GM19240 (cell line): ENCODE measurements around the gene AKT1.
"Not testable (repeated sequence)": the region's sequence is repeated elsewhere in the genome, so short reads cannot be mapped to it uniquely, and the experiment has no call there.

Source experiments
- DNase-seq: peaks from one replicate; pipeline ENCODE4 v3.0.0; 2011; ENCODE audit warnings: low spot score; ENCODE audit not compliant: insufficient read length

Gene AKT1

DNA sequence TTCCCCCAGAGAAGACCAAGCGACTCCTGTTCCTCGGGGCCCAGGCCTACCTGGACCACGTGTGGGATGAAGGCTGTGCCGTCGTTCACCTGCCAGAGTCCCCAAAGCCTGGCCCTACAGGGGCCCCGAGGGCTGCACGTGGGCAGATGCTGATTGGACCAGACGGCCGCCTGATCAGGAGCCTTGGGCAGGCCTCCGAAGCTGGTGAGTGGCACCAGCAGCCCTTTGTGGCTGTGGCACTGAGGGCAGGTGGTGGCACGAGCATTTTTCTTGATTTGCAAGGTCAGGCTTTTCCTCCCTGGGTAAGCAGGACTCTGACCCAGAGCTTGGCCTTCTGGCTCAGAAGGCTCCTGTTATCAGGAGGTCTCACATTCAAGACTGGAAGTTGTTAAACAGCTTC is 39.9 kb downstream of the AKT1 start:
- DNase-seq = no peak

DNA sequence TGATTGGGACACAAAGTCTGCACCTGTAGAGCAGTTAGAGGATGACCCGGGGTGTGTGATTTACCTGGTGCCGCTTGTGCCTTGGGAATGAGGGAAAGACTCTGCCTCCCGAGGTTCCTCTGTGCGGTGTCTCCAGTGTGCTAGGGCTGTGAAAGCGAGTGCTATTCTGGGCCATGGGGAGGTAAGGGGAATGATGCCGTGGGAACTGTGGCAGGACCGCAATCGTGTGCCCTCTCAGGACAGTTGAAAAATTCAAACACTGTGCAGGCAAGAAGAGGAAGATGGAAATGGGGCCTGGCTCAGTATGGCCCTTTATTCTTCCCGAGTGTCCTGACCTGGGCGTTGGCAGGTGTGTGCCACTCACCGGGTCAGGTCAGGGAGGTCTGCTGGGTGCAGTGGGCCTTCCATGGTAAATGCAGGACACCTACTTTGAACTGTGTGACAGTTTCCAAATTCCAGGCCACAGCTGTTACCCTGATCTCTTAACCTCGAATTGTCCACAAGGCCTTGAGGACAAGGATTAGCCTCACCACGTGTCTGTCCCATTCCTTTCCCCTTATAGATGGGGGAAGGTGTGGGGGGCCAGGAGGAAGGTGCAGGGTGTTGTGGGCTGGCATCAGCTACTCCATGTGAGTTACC is 41.2 kb downstream of the AKT1 start:
- no peak for DNase-seq

DNA sequence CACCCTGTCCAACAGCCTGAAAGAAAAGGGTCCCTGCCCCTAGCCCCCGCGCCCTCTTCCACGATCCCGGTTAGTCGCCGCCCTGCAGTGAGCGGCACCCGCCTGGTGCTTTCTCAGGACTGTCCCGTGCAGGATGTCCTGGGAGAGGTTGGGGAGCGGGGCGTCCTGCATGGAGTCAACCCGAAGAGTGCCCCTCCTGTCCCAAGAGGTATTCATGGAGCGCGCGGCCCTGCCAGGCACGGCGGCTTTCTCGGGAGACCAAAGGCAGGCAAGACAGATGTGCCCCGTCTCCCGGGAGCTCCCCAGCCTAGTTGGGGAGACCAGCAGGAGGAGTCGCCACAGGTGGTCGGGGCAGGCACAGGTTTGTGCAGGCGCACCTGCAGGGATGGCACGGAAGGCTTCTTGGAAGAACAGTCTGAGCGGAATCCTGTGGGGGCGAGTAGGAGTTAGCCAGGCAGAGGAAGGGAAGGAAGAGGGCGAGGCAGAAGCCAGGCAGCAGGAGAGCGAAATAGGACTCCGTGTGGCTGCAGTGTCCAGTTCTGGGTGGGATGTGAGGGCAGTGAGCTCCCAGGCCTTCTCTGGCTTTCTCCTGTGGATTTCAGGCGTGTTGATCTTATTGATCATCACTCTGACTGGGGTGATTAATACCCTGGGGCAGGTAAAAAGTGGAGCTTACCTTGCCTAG is 41.9 kb downstream of the AKT1 start:
- DNase-seq = no peak

DNA sequence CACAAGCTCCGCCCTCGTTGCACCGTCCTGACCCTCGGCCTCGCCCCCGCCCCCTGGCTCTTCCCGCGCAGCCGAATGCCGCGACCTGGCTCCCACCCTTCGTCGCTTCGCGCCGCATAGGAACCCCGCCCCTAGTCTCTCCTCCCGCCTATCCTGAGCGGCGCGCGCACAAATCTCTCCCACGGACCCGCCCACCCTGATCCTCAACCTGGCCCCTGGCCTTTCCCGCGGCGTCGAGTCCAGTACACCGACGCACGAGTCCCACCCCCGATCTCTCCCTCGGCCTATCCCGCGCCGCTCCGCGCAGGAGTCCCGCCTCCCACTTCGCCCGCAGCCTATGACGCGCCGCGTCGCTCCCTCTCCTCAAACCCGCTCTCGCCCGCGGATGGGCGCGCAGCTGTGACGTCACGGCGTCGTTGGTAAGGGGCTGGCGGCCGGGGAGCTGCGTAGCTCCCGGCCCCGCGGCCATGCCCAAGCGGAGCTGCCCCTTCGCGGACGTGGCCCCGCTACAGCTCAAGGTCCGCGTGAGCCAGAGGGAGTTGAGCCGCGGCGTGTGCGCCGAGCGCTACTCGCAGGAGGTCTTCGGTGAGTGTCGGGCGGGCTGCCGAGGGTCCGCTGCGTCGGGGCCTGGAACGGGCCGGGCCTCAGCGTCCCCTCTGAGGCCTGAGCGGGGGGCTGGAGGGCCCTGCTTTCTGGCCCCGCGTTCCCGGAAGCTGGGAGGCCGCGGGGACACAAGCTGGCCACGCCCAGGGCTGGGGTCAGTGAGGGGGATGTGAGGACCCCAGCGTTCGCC is 42.6 kb downstream of the AKT1 start, which contains the start of gene SIVA1:
SIVA1 (plus strand) TSS at position 413 of the 793 bp plus-strand sequence; CDS start at position 468, 55 bp downstream.
- peak; percentile 98 for DNase-seq

DNA sequence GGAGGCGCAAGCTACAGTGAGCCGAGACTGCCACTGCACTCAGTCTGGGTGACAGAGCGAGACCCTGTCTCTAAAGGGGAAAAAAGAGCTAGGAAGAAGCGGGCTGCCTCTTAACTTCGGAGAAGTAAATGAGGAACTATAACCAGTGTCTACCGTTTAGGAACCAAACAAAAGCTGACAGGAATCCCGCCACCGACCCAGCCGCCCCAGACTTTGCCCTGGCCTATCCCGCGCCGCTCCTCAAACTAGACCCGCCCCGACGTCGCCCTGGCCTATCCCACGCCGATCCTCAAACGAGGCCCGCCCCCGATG is 43.2 kb downstream of the AKT1 start:
- peak; percentile 97 for DNase-seq

DNA sequence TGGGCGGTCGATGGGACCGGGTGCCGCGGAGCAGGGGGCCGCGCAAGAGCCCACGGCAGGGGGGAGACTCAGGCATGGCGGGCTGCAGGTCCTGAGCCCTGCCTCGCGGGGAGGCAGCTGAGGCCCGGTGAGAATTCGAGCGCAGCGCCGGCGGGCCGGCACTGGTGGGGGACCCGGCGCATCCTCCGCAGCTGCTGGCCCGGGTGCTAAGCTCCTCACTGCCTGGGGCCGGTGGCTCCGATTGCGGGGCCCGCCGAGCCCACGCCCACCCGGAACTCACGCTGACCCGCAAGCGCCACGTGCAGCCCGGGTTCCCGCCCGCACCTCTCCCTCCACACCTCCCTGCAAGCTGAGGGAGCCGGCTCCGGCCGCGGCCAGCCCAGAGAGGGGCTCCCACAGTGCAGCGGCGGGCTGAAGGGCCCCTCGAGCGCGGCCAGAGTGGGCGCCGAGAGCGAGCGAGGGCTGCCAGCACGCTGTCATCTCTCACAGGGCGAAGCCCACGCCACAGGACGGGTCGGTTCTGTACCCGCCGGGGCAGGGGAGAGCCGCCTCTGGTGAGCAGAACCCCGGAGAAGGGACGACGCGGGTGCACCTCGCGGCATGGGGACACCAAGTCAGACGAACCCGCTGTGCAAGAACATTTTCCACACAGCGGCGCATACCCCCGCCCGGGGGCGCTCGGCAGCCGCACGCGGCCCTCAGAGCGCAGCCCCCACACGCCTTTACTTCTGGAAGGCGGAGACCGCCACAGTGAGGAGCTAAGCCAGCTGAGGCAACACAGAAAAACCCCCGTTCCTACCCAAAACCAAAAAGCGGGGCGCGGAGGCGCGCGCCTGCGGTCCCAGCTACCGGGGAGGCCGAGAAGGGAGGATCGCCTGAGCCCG is 43.8 kb downstream of the AKT1 start:
- DNase-seq = no peak

DNA sequence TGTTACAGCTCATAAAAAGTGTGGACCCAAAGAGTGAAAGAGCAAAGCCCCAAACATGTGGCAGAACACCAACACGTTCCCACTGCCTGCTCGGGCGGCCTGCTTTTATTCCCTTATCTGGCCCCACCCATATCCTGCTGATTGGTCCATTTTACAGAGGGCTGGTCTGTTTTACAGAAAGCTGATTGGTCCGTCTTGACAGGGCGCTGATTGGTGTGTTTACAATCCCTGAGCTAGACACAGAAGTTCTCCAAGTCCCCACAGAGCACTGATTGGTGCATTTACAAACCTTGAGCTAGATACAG is 44.8 kb downstream of the AKT1 start:
- DNase-seq = not testable (repeated sequence)

DNA sequence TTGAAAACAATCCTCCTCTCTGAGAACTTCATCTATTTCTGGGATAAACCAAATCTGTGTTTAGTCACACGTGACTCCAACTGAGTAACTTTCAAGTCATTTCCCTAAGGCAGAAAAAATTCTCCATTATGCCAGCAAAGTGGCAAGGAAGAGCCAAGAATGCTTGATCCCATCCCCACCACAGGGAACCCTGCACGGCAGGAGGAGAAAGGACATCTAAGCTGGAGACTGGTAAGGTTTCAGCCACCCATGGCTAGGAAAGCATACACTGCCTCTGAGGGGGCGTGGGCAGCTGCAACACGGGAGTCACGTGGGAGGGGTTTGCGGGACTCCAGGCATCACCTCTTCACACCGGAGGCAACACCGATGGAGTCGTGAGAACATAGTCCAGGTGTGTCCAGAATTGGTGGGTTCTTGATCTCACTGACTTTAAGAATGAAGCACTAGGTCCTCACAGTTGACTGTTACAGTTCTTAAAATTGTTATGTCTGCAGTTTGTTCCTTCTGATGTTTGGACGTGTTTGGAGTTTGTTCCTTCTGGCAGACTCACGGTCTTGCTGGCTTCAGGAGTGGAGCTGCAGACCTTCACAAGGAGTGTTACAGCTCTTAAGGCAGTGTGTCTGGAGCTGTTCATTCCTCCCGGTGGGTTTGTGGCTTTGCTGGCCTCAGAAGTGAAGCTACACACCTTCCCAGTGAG is 45.3 kb downstream of the AKT1 start:
- DNase-seq = no peak

DNA sequence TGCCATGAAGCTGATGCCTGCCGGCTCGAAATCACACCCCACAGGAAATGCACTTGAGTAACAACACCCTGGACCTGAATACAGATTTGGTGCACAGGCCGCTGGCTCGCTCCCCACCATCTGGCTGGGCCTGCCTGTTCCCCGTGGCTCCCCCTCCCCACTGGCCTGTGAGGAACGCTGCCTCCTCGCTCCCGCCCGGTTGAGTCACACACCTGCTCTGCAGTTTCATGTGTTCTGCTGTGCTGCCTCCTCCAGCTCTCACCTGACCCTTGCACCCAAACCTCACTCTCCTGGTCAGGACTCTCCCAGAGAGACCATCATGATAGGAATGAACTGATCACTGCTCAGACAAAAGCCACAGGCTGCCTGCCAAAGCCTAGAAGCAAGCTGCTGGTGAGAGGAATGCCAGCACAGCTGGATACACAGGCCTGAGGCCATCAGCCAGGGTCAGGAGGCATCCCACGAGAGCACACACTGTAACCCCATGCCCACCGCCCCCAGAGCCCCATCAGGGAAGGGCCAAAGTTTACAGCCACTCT is 46.4 kb downstream of the AKT1 start:
- DNase-seq = no peak

DNA sequence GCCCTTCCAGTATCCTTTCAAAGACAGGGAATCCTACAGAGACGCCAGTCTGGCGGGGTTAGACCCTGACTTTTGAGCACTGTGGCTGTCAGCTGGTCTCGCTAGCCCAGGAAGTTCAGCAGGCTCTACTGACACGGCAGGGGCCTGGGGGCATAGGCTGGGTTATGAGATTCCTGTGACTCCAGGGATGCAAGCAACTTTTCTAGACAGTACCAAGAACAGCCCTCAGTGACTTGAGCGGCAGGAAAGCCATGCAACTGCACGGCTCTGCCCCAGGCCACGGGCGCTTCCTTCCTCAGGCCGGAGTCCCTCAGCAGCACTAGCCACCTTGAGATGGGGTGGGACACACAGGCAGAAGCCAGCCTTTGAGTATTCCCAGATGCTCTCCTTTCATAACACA is 47.7 kb downstream of the AKT1 start:
- DNase-seq = no peak

DNA sequence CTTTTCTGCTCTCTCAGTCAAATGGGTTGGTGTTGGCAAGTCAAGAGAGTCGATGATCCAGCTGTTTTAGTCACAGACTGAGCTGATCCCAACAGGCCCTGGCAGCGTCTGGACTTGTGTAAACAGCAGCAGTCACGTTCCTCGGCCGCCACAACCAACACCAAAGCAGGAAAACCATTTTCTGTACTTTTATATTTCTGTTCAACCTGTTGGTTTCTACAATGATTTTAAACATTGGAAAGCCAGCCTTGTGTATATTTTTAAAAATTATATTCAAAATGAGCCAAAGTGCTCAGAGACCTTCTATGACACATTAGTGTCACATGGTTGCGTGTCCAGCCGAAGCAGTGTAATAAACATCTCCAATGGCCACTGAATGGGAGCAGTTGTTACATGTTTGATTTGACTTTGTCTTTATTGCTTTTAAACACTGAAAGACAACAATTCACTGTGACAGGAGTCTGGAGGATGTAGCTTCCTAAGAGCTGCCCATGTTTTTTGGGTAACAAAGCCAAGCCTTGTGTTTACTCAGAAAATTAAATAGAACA is 48.5 kb downstream of the AKT1 start:
- DNase-seq = no peak

DNA sequence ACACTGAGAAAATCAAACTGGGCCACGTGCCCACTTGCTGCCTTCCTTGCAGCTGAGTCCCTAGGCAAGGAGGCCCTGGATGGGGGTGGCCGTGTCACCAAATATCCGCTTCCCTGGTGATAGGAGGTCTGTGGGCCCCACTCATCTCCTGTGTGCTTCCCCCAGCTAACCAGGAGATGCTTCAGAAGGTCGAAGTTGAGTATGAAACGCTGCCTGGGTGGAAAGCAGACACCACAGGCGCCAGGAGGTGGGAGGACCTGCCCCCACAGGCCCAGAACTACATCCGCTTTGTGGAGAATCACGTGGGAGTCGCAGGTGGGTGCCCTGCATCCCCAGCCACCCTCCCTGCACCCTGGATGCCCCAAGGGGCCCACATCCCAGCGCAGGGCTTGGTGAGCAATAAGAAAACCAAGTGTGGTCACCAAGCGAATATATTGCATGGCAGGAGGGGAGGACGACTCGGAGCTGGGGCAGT is 49.4 kb downstream of the AKT1 start:
- DNase-seq = no peak

DNA sequence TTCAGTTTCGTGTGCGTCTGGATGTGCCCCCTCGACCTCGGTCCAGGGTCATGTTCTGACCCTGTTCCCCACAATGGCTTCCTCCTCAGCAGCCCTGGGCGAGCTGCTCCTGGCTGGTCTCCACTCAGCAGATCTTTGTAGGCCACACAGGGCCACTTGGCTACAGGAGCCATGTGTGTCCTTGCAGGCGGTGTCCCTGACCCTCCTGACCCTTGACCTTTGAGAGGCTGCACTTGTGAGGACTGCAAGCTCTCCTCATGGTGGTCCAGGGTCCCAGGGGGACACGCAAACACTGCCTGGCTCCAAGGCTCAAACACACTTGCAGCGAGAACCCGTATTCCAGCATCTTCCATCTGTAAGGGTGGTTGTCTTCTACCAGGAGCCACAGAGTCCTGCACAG is 50.1 kb downstream of the AKT1 start:
- DNase-seq = no peak

DNA sequence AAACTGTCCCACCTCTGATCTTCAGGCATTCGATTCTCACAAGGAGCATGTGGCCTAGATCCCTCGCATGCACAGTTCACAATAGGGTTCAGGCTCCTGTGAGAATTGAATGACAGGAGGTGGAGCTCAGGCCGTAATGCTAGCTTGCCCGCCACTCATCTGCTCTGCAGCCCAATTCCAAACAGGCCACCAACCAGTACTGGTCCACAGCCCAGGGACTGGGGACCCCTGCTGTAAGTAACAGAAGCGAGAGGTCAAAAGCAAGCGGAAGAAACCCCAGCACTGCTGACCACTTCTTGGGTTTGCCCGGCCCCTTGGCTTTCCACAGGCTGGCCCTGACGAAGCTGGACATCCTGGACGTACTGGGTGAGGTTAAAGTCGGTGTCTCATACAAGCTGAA is 51.1 kb downstream of the AKT1 start:
- no peak for DNase-seq

DNA sequence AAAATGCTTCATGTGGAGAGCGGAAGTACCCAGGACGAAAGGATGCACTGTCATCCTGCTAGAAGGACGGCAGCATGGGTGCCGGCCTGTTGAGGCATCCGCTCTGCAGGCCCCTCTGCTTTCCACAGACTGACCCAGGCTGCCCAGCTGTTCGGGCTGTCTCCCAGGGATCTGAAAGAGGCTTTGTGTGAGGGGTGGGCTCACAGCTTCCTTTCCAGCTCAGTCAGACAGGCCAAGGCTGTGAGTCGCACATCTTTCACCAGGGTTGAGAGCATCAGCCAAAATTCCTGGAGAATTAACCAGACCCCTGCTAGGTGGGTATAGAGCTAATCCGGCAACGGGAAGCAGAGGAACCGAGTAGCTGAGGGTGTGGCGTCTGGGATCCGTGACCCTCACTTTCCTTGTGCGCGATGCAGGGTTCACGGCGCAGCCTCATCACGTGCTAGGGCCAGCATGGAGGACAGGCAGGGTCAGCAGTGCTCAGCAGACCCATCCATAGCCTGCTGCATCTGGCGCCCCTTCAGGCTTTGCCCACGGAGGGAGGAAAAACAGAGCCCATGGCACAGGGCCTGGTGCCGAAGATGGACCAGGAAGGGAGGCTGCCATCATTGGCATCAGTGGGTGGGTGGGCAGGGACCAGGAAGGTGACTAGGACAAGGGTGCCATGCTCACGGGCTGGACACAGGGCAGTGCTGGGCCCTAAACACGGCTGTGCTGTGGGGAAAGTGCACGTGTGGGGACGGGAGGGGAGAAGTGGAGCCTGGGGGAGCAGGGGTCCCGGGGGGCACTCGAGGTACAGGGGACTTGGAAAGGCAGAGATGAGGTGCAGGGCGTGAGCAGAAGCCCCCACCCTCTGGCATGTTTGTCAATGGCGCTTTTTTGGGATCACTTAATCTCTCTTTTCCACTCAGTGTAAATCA is 51.8 kb downstream of the AKT1 start:
- no peak for DNase-seq

DNA sequence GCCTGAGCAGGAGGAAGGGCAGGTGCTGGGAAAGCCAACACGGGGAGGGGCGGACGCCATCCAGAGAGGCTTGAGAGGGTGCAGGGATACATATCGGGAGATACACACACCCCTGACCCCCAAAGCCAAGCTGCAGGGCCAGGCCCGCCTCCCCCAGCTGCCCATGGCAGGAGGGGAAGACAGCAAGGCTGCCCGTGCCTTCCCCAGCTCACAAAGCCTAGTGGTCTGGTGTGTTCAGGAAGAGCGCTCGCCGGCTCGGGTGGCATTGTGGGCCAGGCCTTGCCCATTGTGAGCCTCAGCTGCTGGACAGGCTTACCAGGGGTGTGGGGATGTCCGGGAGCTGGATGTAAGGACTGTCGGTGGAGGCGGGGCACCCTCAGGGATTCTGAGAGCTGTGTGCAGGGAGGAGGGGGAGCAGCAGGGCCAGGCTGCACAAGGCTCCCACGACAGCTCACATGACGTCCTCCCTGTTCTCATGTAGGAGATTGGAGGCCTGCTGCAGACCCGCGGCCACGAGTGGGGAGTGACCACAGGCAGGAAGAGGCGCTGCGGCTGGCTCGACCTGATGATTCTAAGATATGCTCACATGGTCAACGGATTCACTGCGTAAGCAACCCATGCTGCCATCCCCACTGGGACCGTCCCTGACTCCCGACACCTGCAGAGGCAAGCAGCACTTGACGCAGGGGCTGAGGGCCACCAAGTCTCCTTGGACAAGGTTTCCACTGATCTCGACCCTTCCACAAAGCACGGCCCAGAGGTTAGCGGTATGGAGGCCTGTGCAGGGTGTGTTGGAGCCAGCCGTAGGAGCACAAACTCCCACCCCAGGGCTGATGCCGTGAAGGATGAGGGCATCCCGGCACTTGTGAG is 52.7 kb downstream of the AKT1 start:
- no peak for DNase-seq

DNA sequence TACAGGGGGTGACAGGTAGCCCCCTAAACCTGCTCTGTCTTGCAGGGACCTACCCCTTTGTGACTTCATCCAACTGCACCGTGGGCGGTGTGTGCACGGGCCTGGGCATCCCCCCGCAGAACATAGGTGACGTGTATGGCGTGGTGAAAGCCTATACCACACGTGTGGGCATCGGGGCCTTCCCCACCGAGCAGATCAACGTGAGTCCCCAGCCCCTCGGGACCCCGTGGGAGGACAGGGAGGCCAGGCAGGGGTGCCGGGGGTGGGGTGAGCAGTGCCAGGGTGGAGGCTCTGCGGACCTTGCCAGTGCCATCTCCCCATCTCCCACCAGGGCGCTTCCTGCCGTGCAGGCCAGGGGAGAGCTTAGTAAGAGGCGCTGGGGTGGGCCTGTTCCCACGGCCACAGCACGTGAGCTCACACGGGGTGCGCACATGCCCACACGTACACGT is 53.7 kb downstream of the AKT1 start:
- DNase-seq = no peak

DNA sequence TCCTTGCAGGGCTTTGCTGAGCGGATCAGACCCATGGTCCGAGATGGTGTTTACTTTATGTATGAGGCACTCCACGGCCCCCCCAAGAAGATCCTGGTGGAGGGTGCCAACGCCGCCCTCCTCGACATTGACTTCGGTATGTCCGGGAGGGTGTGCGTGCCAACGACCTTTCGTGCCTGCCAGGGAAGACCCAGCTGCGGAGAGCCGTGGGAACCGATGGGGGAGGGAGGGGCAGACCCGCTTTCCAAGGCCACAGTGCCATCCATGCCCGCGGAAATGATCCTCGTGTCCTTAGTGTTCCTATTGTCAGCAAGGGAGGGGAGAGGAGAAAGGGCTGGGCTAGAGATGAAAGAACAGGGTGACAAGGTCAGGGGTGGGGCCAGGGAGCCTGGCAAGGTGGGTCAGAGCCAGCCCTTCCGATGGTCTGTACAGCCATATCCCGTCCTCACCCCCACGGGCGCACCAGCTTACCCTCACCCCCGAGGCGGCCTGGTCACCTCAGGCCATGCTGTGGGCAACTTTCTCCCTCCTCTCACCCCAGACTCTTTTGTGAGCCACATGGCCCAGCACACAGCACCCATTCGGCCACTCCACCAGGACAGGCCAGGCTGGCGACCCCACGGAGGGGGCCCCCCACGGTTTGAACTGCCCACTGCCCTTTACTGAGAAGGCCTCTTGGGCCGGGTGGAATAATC is 54.3 kb downstream of the AKT1 start:
- no peak for DNase-seq
